IMR-90 (cell line): ENCODE data around the gene KRT35. TPM values are rescaled to one million over a fixed set of nuclear protein-coding genes. Genes with fewer than 3 reads are reported as not detected.
A peak's percentile ranks its signal among the peaks of the same experiment; 100 is the strongest.

ENCODE experiments used
- ATAC-seq: fragments of 200-7000 bp; cut with Tn5 transposase; 2 replicates; pipeline ENCODE4 v1.9.1; 2020; ENCODE audit warnings: low read depth, mild to moderate bottlenecking, moderate library complexity
- BruUV-seq: library from RNA; stranded (reverse); fragments of 400-500 nt; replicated peaks from 2 replicates; lab custom pipeline; 2021; lab: Mats Ljungman, UMichigan
- CTCF ChIA-PET: fragments of 300-600 bp; formaldehyde crosslinking; extraction: SDS; loops from one replicate; lab custom pipeline; 2021; ENCODE audit warnings: antibody characterized with exemption; lab: Yijun Ruan, JAX
- POLR2A ChIA-PET: fragments of 300-600 bp; sonication (Branson Sonifier 250); formaldehyde crosslinking; loops from one replicate; lab custom pipeline; 2022; ENCODE audit warnings: antibody characterized with exemption; ENCODE audit not compliant: unreplicated experiment; lab: Charles Lee
- DNase-seq: peaks from one replicate; pipeline ENCODE4 v3.0.0; 2013
- H2AFZ ChIP-seq: replicated peaks from 2 replicates; pipeline ENCODE3; 2013; ENCODE audit warnings: low read length, mild to moderate bottlenecking; ENCODE audit not compliant: poor library complexity
- H2AK5ac ChIP-seq: 2 replicates; pipeline ENCODE4 v1.6.1; 2013; ENCODE audit warnings: low read depth, low read length, inconsistent platforms
- H2AK9ac ChIP-seq: replicated peaks from 2 replicates; pipeline ENCODE3; 2013; ENCODE audit warnings: mild to moderate bottlenecking, low read depth, low read length, moderate library complexity; ENCODE audit not compliant: poor library complexity
- H2BK120ac ChIP-seq: 2 replicates; pipeline ENCODE4 v1.6.1; 2013; ENCODE audit warnings: low read depth, low read length, inconsistent platforms
- H2BK15ac ChIP-seq: 3 replicates; pipeline ENCODE4 v1.6.1; 2013; ENCODE audit warnings: low read depth, low read length, inconsistent platforms
- H2BK20ac ChIP-seq: 2 replicates; pipeline ENCODE4 v1.6.1; 2013; ENCODE audit warnings: low read depth, mild to moderate bottlenecking, inconsistent platforms, low read length, moderate library complexity
- H2BK5ac ChIP-seq: 2 replicates; pipeline ENCODE4 v1.6.1; 2013; ENCODE audit warnings: mild to moderate bottlenecking, low read depth, low read length, inconsistent platforms; ENCODE audit not compliant: poor library complexity, severe bottlenecking
- H3K14ac ChIP-seq: replicated peaks from 2 replicates; pipeline ENCODE4 v1.6.1; 2013; ENCODE audit warnings: low read depth, low read length, inconsistent platforms
- H3K18ac ChIP-seq: 2 replicates; pipeline ENCODE4 v1.6.1; 2013; ENCODE audit warnings: low read depth, low read length, control low read depth
- H3K23ac ChIP-seq: 2 replicates; pipeline ENCODE4 v1.6.1; 2013; ENCODE audit warnings: low read depth, low read length, inconsistent platforms
- H3K27ac ChIP-seq: 2 replicates; pipeline ENCODE4 v1.5.1; 2013; ENCODE audit warnings: mild to moderate bottlenecking, control low read depth, low read length; ENCODE audit not compliant: insufficient read depth
- H3K27me3 ChIP-seq: 2 replicates; pipeline ENCODE4 v1.6.1; 2013; ENCODE audit warnings: low read length; ENCODE audit not compliant: control insufficient read depth, insufficient read depth
- H3K36me3 ChIP-seq: 2 replicates; pipeline ENCODE4 v1.6.1; 2013; ENCODE audit warnings: low read length, mixed read lengths; ENCODE audit not compliant: control insufficient read depth, insufficient read depth
- H3K4ac ChIP-seq: 2 replicates; pipeline ENCODE4 v1.6.1; 2013; ENCODE audit warnings: low read depth, low read length, inconsistent platforms
- H3K4me1 ChIP-seq: 2 replicates; pipeline ENCODE4 v1.6.1; 2013; ENCODE audit warnings: low read length, mixed read lengths; ENCODE audit not compliant: control insufficient read depth, insufficient read depth
- H3K4me2 ChIP-seq: 2 replicates; pipeline ENCODE4 v1.6.1; 2013; ENCODE audit warnings: low read depth, mild to moderate bottlenecking, control low read depth, low read length, moderate library complexity
- H3K4me3 ChIP-seq: 2 replicates; pipeline ENCODE4 v1.5.1; 2013; ENCODE audit warnings: low read depth, mild to moderate bottlenecking, control low read depth, low read length, moderate library complexity; ENCODE audit not compliant: insufficient read depth
- H3K56ac ChIP-seq: 2 replicates; pipeline ENCODE4 v1.6.1; 2013; ENCODE audit warnings: low read length, inconsistent platforms; ENCODE audit not compliant: insufficient read depth; ENCODE audit errors: extremely low read depth
- H3K79me1 ChIP-seq, 2 experiments: 2 replicates each; pipeline ENCODE4 v1.6.1; 2013; ENCODE audit warnings: low read length in 2 of 2, inconsistent platforms in 1 of 2, low read depth in 1 of 2
- H3K9ac ChIP-seq: 2 replicates; pipeline ENCODE4 v1.6.1; 2013; ENCODE audit warnings: low read depth, low read length, control low read depth
- H3K9me1 ChIP-seq: 2 replicates; pipeline ENCODE4 v1.6.1; 2013; ENCODE audit warnings: low read length, inconsistent platforms; ENCODE audit not compliant: insufficient read depth
- H3K9me3 ChIP-seq: 2 replicates; pipeline ENCODE4 v1.6.1; 2013; ENCODE audit warnings: low read length; ENCODE audit not compliant: control insufficient read depth, insufficient read depth
- H4K20me1 ChIP-seq: 2 replicates; pipeline ENCODE4 v1.6.1; 2013; ENCODE audit warnings: low read length, inconsistent platforms; ENCODE audit not compliant: insufficient read depth
- H4K5ac ChIP-seq: 2 replicates; pipeline ENCODE4 v1.6.1; 2013; ENCODE audit warnings: mild to moderate bottlenecking, low read depth, low read length, control low read depth
- H4K8ac ChIP-seq, 2 experiments: 2 replicates each; pipeline ENCODE4 v1.6.1; 2013; ENCODE audit warnings: low read depth in 2 of 2, low read length in 2 of 2, control low read depth in 1 of 2, inconsistent platforms in 1 of 2
- H4K91ac ChIP-seq: 2 replicates; pipeline ENCODE4 v1.6.1; 2013; ENCODE audit warnings: low read depth, low read length, inconsistent platforms; ENCODE audit not compliant: insufficient read depth
- CEBPB ChIP-seq: IDR thresholded peaks from 2 replicates; pipeline ENCODE4 v1.6.1; 2012; ENCODE audit warnings: low read depth, low read length, improper control_type of control experiment
- MXI1 ChIP-seq: IDR thresholded peaks from 2 replicates; pipeline ENCODE4 v1.6.1; 2012; ENCODE audit warnings: low read depth, mild to moderate bottlenecking, low read length, moderate library complexity, borderline replicate concordance
- WGBS, 2 experiments: methylation state at CpG; one replicate each; pipeline versions ENCODE4 v1.1.5 to v1.1.7; 2013; ENCODE audit warnings: missing lambda C conversion rate in 2 of 2; ENCODE audit not compliant: insufficient read length in 1 of 2; ENCODE audit errors: extremely low coverage in 2 of 2; 5-methylcytosine and 5-hydroxymethylcytosine counted together
- dilution Hi-C: fragments of 300-500 bp; cut with HindIII; formaldehyde crosslinking; loops from one replicate; pipeline ENCODE4 v1.14.3; 2018; ENCODE audit warnings: low sequenced_read_pairs; ENCODE audit not compliant: unreplicated experiment
- in situ Hi-C: fragments of 300-500 bp; cut with MboI; formaldehyde crosslinking; loops from 3 replicates; pipeline ENCODE4 v1.14.3; 2019; ENCODE audit warnings: low sequenced_read_pairs, inconsistent platforms, mixed read lengths
- intact Hi-C: fragments of 100-400 bp; cut with micrococcal nuclease; formaldehyde crosslinking; loops from 2 replicates; pipeline ENCODE4 v1.10.0; 2022
- polyA plus RNA-seq, 3 experiments: library from polyadenylated mRNA; depleted of rRNA; stranded (reverse); fragments of >200 nt; gene quantifications; 2 replicates each; pipeline ENCODE4 v1.2.3, GENCODE V29; 2012; ENCODE audit warnings: low replicate concordance in 1 of 3
- total RNA-seq: library from RNA; depleted of rRNA; stranded (reverse); fragments of >200 nt; gene quantifications from 2 replicates; pipeline ENCODE4 v1.2.3, GENCODE V29; 2012

The KRT35 gene
- total and polyA plus RNA-seq, 2 of the 4 experiments (the other 2 are of a cell fraction), result not detected

DNA sequence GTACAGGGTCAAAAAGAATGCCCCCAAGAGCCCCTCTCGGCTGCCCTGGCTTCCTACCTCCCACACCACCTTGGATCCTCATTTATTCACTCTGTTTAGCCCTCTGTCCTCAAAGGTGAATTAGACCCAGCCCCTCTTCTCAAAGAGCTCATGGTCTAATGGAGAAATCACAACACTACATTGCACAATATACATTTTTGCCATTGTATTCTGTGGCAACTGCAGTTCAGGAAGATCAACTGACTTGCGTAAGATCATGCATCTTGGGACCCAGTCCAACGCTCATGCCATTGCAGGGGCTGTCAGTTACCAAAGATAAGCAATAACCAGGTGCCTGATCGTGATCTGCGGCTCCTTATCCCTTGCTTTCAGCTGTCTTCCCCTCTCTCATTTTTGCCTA lies 41.6 kb downstream of the KRT35 start:
- H2BK20ac ChIP-seq, result no peak overlapping the region
- H3K9me3 ChIP-seq, result no peaks in the 10 kb centered on the region
- dilution Hi-C loops (no loop called here), intact Hi-C loops (no loop called here), in situ Hi-C loops (no loop called here)
- H3K4ac ChIP-seq, result no peak overlapping the region
- H2AK9ac ChIP-seq, result no peak overlapping the region
- H2AK5ac ChIP-seq, result no peak overlapping the region
- ChIA-PET POLR2A (no interaction called here), CTCF (no interaction called here)
- H2BK15ac ChIP-seq, result no peak overlapping the region
- H3K14ac ChIP-seq, result no peak overlapping the region
- H2AFZ ChIP-seq, result no peak overlapping the region
- H3K79me1 ChIP-seq, result no peaks in the 10 kb centered on the region
- no peak overlapping the region for H3K4me3 ChIP-seq
- H2BK5ac ChIP-seq, result no peak overlapping the region
- no peak overlapping the region for H4K91ac ChIP-seq
- H3K23ac ChIP-seq, result no peak overlapping the region
- no peak overlapping the region for H2BK120ac ChIP-seq
- H4K5ac ChIP-seq, result no peak overlapping the region
- no peak overlapping the region for H4K8ac ChIP-seq
- BruUV-seq, result no TSS peak
- 51% methylated on average over 3 of the region's 5 CpGs; no CpG with 5 or more reads in 1 of the 2 experiments for WGBS, 2 experiments
- no peak overlapping the region for H3K9ac ChIP-seq
- peak; percentile 44 for DNase-seq
- TF ChIP-seq CEBPB, result peak; percentile 93
- TF ChIP-seq MXI1, result no peak
- H3K56ac ChIP-seq, result no peak overlapping the region
- H3K27me3 ChIP-seq, result peaks cover 3% of the 10 kb centered on the region; the same call in 1 of the 2 replicates
- no peak overlapping the region for H3K27ac ChIP-seq
- no peaks in the 10 kb centered on the region for H4K20me1 ChIP-seq
- H3K4me1 ChIP-seq, result peaks cover 8% of the 10 kb centered on the region
- H3K36me3 ChIP-seq, result no peaks in the 10 kb centered on the region
- peaks cover 5% of the 10 kb centered on the region for H3K9me1 ChIP-seq
- H3K18ac ChIP-seq, result no peak overlapping the region
- H3K4me2 ChIP-seq, result no peak overlapping the region
- peak; percentile 22; the same call in 1 of the 2 replicates for ATAC-seq
